HG02763 (cell line): Measurements from ENCODE around the gene KCMF1.

Source experiments
- ATAC-seq: cut with Tn5 transposase; IDR thresholded peaks from one replicate; pipeline ENCODE4 v1.9.1; 2021; ENCODE audit warnings: mild to moderate bottlenecking, moderate library complexity; ENCODE audit not compliant: unreplicated experiment

Gene KCMF1

DNA sequence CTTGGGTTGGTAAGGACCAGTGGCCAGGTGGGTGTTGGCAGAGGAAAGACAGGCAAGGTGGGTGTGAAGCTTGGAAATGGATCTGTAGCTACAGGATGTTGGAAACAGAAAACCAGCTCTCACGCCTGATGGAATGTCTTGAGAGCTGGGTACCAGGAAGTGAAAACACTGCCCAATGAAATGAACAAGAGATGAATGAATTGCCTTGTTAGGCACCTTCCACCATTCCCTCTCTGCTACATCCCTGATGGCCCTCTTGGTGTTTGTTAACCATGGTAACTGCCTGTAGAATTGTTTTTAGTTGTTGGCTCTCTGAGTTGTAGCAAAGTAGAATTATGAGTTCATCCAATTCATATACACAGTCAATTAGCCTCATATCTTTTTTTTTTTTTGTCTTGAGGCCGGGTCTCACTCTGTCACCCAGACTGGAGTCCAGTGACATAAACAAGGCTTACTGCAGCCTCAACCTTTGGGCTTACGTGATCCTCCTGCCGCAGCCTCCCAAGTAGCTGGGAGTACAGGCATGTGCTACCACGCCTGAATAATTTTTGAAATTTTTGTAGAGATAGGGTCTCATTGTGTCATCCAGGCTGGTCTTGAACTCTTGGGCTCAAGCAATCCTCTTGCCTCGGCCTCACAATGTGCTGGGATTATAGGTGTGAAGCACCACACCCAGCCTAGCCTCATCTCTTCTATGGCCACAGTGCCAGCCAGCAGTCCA lies 9.5 kb downstream of the KCMF1 start:
- no peak for ATAC-seq

DNA sequence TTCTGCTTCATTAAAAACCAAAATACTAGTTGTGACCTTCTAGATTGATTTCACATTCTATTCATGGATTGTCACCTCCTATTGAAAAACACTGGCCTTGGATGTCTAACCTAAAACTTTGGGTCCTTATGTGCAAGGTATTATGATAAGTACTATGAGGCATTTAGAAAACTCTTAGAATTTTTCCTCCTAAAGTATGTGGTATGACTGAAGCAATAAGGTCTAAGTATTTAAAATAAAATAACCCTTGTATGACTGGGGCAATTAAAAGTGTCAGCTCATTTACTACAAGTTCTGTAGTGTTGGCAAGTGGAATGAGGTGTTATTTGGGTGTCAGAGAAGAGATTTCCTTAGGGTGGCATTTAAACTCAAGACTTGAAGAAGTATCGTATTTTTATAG lies 15.1 kb downstream of the KCMF1 start:
- no peak for ATAC-seq

DNA sequence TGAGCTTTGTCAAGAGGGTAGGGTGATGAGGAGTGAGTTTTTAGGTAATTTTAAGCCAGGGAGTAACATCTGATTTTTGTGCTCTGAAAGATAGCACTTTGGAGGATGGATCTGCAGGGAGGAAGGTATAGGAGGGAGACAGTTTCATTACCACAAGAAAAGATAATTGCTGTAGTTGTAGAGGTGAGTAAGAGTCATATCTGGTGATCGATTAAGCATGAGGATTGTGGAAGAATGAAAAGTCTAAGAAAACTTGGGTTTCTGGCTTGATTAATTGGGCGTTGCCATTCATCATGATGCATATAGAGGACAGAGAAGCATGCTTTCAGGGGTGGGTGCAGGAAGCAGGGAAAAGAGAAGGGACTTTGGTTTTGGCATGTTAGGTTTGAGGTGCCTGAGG lies 18.5 kb downstream of the KCMF1 start:
- no peak for ATAC-seq

DNA sequence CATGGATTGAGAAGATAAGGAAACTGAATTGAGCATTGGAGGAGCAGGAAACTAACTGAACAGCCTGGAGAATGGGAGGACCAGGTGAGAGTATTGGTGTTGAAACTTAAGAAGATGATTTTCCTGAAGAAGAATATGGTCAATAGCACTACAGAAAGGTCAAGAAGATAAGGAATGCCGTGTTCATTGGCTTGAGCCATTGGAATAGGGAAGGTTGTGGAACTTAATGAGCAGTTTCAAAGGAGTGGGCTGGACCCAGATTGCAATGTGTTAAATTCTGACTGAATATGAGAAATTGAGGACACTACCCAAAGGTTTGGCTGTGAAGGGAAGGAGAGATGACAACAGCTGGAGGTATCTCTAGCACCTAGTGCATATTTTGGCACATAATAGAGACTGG lies 19.0 kb downstream of the KCMF1 start:
- ATAC-seq = no peak

DNA sequence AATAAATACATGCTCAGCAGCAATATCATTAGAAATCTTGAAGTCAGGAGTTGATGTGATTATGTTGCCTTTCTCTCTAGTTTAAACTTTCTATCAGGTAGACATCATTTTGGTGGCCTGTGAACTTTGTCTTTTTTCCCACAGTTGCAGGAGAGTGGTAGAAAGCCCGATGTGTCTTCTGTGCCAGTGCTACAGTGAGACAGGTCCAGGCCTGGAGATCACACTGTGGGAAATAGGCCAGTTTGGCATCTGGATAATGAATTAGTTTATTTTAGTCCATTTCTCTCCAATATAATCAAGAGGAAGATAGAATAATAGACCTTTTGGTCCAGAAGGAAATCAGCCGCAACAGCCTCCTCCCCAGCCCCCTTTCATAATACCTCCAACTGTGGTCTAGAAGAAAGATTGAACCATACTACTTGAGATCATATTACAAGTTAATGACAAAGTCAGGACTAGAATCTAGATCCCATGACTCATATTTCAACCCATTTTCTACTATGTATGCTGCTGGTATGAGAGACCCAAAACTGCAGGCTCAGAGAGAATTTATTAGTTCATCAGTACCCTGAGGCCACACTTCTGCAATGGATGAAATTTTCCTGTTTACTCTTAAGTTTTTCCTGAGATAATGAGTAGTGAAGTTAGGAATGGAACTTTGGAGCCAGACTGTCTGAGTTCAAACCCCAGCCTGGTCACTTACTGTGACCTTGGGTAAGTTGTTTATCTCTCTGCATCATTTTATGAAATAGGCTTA lies 20.6 kb downstream of the KCMF1 start:
- ATAC-seq = no peak

DNA sequence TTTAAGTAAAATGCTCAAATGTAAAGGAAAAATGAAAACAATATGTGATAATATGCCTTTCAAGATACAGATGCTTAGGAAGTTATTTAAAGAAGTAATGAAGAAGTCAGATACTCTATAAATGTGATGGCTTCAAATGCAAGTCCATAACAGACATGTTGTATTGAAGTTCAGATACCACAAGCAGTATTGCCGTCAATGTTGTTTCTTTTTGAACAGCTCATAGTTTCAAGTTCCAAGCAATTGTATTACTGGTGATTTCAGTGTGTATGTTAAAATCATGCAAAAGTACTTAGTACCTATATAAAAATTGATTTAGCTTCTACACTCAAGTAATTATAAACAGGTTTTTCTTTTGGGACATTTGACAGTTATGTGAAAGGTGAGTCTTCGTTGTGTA lies 24.9 kb downstream of the KCMF1 start:
- no peak for ATAC-seq

DNA sequence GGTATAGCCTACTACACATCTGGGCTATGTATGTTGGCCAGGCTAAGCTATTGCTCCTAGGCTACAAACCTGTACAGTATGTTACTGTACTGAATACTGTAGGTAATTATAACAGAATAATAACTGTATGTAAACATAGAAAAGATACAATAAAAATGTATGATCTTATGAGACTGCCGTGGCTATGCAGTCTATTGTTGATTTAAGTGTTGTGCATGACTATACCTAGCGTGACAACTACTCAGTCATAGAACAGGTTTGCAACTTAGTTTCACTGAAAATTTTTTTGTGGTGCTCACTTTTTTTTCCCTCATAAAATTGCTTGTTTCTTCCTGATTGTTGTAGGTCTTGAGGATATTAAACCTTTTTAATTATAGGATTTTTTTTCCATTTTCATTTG lies 25.9 kb downstream of the KCMF1 start:
- no peak for ATAC-seq

DNA sequence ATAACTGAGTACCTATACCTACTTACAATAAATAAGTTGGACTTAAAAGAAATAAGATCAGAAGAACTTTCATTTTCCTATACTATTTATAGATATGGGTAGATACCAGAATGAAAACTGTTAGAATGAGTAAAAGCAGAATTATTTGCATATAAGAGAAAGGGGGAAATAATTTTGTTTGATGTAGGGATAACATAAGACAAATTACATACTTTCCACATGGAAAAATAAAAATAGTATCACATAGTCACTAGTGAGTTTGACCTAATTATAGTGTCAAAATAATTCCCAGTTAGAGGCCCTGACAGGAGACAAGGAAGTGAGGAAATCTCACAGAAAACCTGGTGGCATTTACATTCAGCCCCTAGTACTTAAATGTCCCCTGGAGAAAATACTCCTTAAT lies 28.6 kb downstream of the KCMF1 start:
- no peak for ATAC-seq

DNA sequence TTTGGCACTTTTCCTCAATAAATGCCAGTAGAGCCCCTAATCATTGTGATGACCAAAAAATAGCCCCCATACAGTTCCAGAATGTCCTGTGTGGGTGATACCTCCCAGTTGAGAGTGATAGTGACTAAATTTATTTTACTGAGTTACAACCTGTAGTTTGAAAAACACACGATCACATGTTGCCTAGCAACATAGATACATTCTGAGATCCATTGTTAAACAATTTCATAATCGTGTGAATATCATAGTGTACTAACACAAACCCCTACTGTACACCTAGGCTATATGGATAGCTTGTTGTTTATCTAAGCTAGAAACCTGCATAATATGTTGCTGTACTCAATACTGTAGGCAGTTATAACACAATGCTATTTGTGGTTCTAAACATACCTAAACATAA lies 30.6 kb downstream of the KCMF1 start:
- no peak for ATAC-seq

DNA sequence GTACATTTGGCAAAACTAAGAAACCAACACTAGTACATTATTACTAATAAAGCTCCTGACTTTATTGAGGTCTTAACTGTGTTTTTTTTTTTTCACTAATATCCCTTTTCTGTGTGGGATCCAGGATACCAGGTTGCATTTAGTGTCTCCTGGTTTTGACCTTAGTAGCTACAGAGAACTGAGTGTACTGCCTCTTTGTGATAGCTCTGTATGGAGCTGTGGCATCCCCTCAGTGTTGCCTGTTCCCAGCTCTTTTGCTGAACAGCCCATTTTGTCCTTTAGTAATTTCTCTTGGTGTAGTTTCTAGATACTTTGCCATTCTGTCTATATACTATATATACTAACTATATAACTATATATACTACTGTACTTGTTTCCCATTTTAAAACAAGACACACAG lies 31.6 kb downstream of the KCMF1 start:
- no peak for ATAC-seq

DNA sequence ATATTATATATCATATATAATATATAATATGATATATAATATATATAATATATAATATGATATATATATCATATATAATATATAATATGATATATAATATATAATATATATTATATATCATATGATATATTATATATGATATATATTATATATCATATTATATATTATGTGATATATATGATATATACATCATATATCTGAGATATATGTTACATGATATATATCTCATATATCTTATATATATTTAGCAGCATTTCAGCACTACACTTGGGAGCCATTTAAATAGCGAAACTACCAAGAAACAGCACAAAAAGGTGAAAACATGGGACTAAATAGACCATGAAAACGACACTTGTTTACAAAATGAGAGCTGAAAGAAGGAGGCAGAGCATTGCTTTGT lies 37.3 kb downstream of the KCMF1 start:
- ATAC-seq = no peak

DNA sequence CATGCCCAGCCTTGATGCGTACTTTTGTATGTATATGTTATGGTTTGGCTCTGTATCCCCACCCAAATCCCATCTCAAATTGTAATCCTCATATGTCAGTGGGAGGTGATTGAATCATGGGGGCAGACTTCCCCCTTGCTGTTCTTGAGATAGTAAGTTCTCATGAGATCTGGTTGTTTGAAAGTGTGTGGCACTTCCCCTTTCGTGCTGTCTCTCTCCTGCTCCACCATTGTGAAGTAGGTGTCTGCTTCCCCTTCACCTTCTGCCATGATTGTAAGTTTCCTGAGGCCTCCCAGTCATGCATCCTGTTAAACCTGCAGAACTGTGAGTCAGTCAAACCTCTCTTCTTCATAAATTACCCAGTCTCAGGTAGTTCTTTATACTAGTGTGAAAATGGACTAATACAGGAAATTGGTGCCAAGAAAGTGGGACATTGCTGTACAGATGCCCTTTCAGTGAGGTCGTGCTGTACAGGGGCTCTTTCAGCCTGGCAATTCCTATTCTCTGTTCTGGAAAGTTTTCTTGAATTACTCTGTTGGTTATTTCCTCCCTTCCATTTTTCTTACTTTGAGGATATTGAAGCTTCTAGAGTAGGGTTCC lies 38.2 kb downstream of the KCMF1 start:
- no peak for ATAC-seq

DNA sequence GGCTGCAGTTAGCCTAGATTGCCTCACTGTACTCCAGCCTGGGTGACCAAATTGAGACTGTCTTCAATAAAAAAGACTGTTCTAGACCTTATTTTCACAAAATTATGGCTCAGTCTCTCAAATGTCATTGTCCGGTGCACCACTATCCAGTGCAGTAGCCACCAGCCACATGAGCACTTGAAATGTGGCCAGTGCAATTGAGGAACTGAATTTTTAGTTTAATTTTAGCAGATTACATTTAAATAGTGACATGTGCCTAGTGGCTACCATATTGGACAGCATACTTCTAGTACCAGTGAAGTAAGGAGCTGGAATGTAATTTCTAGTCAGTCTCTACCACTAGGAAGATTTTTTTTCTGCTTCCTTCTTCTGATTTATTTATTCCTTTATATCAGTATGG lies 39.4 kb downstream of the KCMF1 start:
- ATAC-seq = no peak

DNA sequence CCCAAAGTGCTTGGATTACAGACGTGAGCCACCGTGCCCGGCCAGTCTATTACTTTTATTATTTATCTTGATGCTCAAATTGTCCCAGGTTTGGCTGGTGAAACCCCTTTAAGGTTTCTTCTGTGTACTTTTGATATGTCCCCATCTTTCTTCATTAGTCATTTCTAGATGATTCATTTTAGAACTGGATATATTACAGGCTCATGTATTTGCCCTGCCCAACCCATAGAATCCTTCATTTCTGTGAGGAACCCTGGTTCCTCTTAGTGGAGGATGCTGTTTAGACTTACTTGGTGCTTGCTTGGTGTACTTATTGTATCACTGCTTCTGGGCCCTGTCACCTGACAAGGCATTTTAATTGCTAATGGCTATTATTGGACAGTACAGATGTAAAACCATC lies 40.1 kb downstream of the KCMF1 start:
- no peak for ATAC-seq

DNA sequence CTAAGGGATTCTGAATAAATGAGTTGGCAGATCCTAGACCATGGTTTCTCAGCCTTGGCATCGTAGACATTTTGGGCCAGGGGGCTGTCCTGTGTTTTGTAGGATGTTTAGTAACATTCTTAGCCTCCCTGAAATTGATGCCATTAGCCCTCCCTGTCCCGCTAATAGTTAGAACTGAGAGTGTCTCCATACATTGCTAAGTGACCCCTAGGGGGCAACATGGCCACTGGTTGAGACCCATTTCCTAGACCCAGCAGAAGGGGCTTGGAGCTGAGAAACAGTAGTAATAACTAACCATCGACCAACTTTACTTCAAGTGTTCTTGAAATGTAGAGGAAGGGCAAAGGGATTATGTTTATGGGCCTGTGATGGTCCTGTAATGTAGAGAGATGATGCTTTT lies 40.8 kb downstream of the KCMF1 start:
- no peak for ATAC-seq

DNA sequence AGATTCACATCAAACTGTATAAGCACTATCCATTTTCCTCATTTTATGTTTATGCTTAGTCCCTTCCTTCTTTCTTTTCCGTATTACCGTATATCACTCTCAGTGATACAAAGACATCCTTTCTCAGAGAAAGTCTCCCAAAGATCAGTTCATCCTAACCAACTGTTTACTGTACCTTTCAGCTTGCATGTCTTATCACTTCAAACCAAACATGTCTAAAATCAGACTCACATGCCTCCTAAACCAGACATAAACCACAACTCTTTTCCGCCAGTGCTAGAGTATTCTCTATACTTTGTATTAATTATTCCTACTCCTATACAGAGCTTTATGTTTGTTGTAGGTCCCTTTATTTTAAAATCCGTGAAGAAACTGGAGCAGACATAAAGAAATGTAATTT lies 41.5 kb downstream of the KCMF1 start:
- ATAC-seq = no peak

DNA sequence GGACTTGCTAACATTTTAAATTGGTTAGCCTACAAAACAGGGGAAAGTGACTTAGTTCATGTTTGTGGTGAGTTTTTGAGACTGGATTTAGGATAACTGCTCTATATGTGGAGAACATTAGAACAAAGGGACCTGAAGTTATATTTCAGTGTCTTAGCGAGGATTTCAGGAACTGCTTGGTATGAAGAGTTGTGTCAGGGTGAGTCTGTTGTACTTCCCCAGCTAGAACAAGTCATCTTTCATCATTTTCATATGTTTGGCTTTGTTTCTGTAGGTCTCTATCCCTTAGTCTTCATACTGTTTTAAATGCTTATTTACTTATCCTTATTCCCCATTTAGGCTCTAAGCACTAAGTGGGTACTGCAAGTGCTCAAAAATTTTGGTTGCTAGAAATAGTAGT lies 41.9 kb downstream of the KCMF1 start:
- ATAC-seq = no peak

DNA sequence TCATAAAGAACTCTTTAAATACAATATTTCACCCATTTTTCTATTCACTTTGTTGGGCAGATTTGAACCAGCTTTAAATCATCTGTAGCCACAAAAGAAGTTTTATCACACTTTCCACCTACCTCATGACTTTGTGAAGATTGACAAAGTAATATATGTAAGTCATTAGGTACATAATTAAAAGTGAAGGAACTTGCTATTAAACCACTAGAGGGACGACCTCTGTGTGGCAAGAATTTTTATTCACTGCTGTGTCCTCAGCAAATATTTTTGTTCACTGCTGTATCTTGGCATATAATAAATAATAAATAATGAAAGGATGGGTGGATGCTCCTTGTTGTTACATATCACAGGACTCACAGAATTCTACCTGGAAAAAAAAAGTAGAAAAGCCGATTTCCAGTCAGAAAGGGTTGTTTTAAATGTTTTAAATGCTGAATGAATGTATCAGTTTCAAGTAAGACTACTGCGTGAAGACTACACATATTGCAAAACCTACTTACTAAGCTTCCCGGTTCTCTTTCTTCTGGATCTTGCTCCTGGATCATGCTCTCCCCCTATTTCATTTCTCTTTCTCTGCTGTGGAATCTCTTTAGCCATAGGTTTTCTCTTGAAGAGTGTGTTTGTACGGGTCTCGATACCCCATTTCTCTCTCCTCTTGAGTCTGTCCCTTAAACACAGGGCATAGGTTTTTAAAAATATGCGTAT lies 44.8 kb downstream of the KCMF1 start:
- no peak for ATAC-seq

DNA sequence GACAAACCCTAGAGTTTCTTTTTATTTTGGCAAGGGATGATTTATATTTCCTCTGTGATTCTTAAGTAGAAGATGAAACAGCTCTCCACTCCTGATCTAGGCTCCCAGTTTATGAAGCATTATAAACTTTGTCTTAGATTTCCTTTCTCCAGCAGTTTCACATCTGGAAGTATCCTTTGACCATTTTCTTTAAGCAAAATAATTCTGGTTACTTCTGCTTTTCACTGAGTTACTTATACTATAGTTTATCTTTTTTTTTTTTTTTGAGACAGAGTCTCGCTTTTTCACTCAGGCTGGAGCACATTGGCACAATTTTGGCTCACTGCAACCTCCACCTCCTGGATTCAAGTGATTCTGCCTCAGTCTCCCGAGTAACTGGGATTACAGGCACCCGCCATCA lies 45.5 kb downstream of the KCMF1 start:
- ATAC-seq = no peak

DNA sequence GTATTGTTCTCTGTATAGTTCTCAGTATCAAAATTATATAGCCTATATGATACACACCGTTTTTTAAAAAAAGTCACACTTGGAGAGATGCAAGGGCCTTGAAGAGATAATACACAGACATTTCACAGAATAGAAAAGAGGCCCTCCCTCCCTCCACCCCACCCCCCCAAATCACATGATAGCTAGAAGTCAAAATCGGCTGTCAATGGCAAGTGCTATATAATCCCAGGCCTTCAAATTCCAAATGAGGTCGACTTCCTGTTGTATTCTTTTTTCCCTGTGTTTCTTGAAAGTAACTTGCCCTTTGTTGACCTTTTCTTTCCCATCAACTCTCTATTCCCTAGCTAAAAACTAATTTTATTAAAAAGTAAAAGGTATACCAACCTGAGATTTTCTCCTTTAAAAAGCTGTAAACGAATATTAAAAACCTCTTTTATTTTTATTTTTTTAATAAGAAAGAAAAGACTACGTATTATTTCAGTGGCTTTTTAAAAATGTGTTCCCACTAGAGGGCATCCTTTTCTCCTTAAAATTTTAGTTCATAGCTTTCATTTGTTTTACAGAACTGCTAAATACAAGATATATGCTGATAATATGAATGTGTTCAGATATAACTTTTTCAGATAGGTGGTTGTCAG lies 46.6 kb downstream of the KCMF1 start:
- no peak for ATAC-seq

DNA sequence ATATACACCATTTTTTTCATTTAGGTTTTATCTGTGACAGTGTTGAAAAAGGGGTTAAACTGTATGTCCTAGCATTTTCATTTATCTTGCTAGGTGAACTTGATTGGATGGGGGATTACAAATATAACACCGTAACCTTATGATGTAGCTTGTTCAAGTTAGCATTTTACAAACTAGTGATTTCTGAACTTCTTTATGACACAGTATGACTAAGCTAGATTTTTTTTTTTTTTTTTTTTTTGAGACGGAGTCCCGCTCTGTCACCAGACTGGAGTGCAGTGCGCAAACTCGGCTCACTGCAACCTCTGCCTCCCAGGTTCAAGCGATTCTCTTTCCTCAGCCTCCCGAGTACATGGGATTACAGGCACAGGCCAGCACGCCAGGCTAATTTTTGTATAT lies 47.1 kb downstream of the KCMF1 start:
- no peak for ATAC-seq
